GM23338 (cell line): Measurements from ENCODE around the gene RHOV.

Experiments used
- CREB1 ChIP-seq: fragments of 250-450 bp; sonication (Bioruptor Pico); IDR thresholded peaks from 2 replicates; pipeline ENCODE4 v1.5.0; 2020; ENCODE audit warnings: low read depth, mild to moderate bottlenecking, moderate library complexity
- CTCF ChIP-seq, 2 experiments: fragments of 200-600 bp in 1 of 2; sonication (generic) in 1 of 2; conservative IDR thresholded peaks; 2 replicates each; pipeline versions ENCODE4 v1.5.1 to v1.6.1; 2016 to 2017; ENCODE audit warnings: antibody characterized with exemption in 2 of 2, low read depth in 2 of 2, mild to moderate bottlenecking in 2 of 2, moderate library complexity in 1 of 2
- ETS1 ChIP-seq: IDR thresholded peaks from 2 replicates; pipeline ENCODE4 v1.6.1; 2016; ENCODE audit warnings: antibody characterized with exemption
- EZH2 ChIP-seq: fragments of 200-600 bp; sonication (generic); IDR thresholded peaks from one replicate; pipeline ENCODE4 v1.8.0; 2017; ENCODE audit warnings: antibody characterized with exemption, mild to moderate bottlenecking, low read depth; ENCODE audit not compliant: unreplicated experiment
- EZH2phosphoT487 ChIP-seq: fragments of 200-600 bp; sonication (generic); IDR thresholded peaks from one replicate; pipeline ENCODE4 v1.8.1; 2018; ENCODE audit warnings: antibody characterized with exemption; ENCODE audit not compliant: unreplicated experiment
- NANOG ChIP-seq: IDR thresholded peaks from 2 replicates; pipeline ENCODE4 v1.6.1; 2016; ENCODE audit warnings: antibody characterized with exemption, borderline replicate concordance
- POLR2AphosphoS5 ChIP-seq: IDR thresholded peaks from 2 replicates; pipeline ENCODE4 v1.6.1; 2016; ENCODE audit warnings: antibody characterized with exemption, low read depth
- ZNF114 ChIP-seq: fragments of 250-450 bp; sonication (Bioruptor Pico); IDR thresholded peaks from 2 replicates; pipeline ENCODE4 v1.5.0; 2020; ENCODE audit warnings: mild to moderate bottlenecking, moderate library complexity
- ZNF331 ChIP-seq: fragments of 250-450 bp; sonication (Bioruptor Pico); IDR thresholded peaks from 2 replicates; pipeline ENCODE4 v1.5.0; 2020; ENCODE audit warnings: low read depth, mild to moderate bottlenecking, moderate library complexity
- TF ChIP-seq, protein P1 (sequence below): IDR thresholded peaks from one replicate; pipeline ENCODE4 v1.6.1; 2018; ENCODE audit warnings: antibody characterized with exemption; ENCODE audit not compliant: unreplicated experiment
- TF ChIP-seq, protein P2 (sequence below): fragments of 250-450 bp; sonication (Bioruptor Pico); IDR thresholded peaks from 2 replicates; pipeline ENCODE4 v1.5.0; 2020; ENCODE audit warnings: mild to moderate bottlenecking, moderate library complexity

DNA sequence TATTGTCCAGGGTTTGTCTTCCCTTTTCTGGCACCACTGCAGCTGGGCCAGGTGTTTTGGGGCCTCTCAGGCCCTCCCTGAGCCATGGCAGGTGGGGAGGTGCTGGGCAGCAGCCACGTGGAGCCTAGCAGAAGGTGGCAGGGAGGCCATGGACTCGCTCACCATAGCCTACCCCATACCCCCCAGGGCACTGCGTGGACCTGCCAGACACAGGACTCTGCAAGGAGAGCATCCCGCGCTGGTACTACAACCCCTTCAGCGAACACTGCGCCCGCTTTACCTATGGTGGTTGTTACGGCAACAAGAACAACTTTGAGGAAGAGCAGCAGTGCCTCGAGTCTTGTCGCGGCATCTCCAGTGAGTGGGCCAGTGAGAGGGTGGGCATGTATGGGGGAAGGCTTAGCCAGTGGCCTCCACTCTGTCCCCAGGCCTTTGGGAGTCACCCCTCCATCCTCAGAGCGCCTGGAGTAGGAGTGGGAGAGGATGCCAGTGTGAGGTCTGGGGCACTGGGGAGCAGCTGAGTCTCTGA lies 18.3 kb downstream of the RHOV start:
- TF ChIP-seq CTCF (conservative IDR thresholded peaks at IDR 0.05; ENCODE audit: low read depth in 2 of 2) = no peak
- no peak for TF ChIP-seq POLR2AphosphoS5
- no peak for TF ChIP-seq EZH2
- TF ChIP-seq, protein P1, sequence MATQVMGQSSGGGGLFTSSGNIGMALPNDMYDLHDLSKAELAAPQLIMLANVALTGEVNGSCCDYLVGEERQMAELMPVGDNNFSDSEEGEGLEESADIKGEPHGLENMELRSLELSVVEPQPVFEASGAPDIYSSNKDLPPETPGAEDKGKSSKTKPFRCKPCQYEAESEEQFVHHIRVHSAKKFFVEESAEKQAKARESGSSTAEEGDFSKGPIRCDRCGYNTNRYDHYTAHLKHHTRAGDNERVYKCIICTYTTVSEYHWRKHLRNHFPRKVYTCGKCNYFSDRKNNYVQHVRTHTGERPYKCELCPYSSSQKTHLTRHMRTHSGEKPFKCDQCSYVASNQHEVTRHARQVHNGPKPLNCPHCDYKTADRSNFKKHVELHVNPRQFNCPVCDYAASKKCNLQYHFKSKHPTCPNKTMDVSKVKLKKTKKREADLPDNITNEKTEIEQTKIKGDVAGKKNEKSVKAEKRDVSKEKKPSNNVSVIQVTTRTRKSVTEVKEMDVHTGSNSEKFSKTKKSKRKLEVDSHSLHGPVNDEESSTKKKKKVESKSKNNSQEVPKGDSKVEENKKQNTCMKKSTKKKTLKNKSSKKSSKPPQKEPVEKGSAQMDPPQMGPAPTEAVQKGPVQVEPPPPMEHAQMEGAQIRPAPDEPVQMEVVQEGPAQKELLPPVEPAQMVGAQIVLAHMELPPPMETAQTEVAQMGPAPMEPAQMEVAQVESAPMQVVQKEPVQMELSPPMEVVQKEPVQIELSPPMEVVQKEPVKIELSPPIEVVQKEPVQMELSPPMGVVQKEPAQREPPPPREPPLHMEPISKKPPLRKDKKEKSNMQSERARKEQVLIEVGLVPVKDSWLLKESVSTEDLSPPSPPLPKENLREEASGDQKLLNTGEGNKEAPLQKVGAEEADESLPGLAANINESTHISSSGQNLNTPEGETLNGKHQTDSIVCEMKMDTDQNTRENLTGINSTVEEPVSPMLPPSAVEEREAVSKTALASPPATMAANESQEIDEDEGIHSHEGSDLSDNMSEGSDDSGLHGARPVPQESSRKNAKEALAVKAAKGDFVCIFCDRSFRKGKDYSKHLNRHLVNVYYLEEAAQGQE = no peak
- TF ChIP-seq EZH2phosphoT487 = no peak
- TF ChIP-seq ZNF331 (CRISPR knock-in tag) = no peak
- no peak for TF ChIP-seq ETS1
- TF ChIP-seq, protein P2, sequence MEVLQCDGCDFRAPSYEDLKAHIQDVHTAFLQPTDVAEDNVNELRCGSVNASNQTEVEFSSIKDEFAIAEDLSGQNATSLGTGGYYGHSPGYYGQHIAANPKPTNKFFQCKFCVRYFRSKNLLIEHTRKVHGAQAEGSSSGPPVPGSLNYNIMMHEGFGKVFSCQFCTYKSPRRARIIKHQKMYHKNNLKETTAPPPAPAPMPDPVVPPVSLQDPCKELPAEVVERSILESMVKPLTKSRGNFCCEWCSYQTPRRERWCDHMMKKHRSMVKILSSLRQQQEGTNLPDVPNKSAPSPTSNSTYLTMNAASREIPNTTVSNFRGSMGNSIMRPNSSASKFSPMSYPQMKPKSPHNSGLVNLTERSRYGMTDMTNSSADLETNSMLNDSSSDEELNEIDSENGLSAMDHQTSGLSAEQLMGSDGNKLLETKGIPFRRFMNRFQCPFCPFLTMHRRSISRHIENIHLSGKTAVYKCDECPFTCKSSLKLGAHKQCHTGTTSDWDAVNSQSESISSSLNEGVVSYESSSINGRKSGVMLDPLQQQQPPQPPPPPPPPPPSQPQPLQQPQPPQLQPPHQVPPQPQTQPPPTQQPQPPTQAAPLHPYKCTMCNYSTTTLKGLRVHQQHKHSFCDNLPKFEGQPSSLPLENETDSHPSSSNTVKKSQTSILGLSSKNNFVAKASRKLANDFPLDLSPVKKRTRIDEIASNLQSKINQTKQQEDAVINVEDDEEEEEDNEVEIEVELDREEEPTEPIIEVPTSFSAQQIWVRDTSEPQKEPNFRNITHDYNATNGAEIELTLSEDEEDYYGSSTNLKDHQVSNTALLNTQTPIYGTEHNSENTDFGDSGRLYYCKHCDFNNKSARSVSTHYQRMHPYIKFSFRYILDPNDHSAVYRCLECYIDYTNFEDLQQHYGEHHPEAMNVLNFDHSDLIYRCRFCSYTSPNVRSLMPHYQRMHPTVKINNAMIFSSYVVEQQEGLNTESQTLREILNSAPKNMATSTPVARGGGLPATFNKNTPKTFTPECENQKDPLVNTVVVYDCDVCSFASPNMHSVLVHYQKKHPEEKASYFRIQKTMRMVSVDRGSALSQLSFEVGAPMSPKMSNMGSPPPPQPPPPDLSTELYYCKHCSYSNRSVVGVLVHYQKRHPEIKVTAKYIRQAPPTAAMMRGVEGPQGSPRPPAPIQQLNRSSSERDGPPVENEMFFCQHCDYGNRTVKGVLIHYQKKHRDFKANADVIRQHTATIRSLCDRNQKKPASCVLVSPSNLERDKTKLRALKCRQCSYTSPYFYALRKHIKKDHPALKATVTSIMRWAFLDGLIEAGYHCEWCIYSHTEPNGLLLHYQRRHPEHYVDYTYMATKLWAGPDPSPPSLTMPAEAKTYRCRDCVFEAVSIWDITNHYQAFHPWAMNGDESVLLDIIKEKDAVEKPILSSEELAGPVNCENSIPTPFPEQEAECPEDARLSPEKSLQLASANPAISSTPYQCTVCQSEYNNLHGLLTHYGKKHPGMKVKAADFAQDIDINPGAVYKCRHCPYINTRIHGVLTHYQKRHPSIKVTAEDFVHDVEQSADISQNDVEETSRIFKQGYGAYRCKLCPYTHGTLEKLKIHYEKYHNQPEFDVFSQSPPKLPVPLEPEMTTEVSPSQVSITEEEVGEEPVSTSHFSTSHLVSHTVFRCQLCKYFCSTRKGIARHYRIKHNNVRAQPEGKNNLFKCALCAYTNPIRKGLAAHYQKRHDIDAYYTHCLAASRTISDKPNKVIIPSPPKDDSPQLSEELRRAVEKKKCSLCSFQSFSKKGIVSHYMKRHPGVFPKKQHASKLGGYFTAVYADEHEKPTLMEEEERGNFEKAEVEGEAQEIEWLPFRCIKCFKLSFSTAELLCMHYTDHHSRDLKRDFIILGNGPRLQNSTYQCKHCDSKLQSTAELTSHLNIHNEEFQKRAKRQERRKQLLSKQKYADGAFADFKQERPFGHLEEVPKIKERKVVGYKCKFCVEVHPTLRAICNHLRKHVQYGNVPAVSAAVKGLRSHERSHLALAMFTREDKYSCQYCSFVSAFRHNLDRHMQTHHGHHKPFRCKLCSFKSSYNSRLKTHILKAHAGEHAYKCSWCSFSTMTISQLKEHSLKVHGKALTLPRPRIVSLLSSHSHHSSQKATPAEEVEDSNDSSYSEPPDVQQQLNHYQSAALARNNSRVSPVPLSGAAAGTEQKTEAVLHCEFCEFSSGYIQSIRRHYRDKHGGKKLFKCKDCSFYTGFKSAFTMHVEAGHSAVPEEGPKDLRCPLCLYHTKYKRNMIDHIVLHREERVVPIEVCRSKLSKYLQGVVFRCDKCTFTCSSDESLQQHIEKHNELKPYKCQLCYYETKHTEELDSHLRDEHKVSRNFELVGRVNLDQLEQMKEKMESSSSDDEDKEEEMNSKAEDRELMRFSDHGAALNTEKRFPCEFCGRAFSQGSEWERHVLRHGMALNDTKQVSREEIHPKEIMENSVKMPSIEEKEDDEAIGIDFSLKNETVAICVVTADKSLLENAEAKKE = no peak
- no peak for TF ChIP-seq NANOG
- no peak for TF ChIP-seq ZNF114 (CRISPR knock-in tag)
- no peak for TF ChIP-seq CREB1
